ENCODE data around the gene SRGAP1.
"Not testable (repeated sequence)": the region's sequence is repeated elsewhere in the genome, so short reads cannot be mapped to it uniquely, and the experiment has no call there.

The SRGAP1 gene

DNA sequence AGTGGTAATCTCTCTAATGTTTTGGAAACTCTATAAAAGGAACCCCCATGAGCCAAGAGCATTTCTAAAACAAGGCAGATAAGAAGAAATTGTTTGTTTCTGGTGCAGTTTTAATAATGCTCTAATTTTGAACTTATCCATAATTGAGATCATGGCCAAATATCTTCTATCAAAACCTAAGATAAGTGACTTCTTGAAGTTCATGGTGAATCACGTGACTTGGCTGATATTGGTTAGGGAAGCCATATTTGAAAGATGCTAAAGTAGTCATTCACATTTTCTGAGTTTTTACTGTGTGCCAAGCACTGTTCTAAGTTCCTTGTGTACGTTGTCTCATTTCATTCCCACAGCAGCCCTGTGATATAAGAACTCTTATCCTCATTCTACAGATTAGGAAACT, 219.7 kb downstream of the SRGAP1 start:
- no peak for DNase-seq

GRCh38 chr12:64064706-64065105, 220.2 kb downstream of the SRGAP1 start:
- DNase-seq = no peak

GRCh38 chr12:64065881-64066451, 221.5 kb downstream of the SRGAP1 start:
- DNase-seq = no peak

- DNase-seq = no peak
These were observed 222.3 kb downstream of the SRGAP1 start for GRCh38 chr12:64066776-64067175.

- DNase-seq = no peak
These were observed 226.0 kb downstream of the SRGAP1 start for GRCh38 chr12:64070454-64070853.

- DNase-seq = no peak
These were observed 228.5 kb downstream of the SRGAP1 start for GRCh38 chr12:64072916-64073575.

DNA sequence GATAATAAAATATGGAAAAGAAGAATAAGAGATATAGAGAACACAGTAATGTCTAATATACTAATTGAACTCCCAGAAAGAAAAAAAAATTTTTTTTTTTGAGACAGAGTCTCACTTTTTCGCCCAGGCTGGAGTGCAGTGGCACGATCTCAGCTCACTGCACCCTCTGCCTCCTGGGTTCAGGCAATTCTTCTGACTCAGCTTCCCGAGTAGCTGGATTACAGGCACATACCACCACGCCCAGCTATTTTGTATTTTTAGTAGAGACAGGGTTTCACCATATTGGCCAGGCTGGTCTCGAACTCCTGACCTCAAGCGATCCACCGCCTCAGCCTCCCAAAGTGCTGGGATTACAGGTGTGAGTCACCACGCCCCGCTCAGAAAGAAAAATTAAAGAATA, 232.1 kb downstream of the SRGAP1 start:
- DNase-seq = not testable (repeated sequence)

DNA sequence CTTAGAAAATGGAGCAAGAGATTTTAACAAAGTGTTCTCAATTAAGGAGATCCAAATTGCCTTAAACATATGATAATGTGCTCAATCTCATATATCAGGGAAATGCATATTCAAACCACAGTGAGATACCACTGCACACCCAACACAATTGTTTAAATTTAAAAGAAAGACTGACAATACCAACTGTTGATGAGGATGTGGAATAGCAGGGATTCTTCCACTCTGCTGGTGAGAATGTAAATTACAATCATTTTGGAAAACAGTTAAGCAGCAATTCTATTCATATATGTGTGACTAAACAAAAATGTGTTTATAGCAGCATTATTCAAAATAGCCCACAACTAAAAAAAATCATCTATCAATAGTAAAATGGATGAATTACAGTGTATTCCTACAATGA, 233.4 kb downstream of the SRGAP1 start:
- no peak for DNase-seq

DNA sequence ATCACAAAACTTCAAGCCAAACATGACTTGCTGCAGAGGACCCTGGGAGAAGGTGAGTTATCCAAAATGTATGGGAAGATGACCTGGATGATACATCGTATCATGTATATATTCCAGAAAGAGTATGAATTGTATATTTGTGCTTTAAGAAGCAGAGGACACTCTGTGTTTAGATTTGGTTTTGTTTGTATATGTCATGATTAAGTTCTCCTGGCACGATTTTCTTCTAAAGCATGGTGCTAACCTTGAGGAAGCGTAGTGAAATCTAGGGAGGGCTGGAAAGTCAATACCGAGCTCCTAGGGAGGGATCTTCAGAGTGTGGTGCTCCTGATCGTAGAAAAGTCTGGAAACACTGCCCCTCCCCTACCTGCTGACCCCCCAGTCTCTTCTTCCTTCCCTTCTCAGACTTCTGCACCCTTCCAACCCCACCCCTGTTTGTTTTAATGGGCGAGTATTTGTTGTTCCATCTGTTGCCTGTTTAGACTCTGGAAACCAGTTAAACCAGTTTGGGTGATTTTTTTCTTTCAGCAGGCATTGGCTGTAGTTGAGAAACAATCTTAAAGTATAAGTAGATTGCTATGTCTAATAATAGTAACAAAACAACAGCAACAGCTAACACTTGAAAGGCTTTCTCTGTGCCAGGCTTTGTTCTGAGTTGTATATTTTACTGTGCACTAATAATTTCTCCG, 236.0 kb downstream of the SRGAP1 start:
- no peak for DNase-seq

- no peak for DNase-seq
These were observed 236.5 kb downstream of the SRGAP1 start for GRCh38 chr12:64081008-64081404.

DNA sequence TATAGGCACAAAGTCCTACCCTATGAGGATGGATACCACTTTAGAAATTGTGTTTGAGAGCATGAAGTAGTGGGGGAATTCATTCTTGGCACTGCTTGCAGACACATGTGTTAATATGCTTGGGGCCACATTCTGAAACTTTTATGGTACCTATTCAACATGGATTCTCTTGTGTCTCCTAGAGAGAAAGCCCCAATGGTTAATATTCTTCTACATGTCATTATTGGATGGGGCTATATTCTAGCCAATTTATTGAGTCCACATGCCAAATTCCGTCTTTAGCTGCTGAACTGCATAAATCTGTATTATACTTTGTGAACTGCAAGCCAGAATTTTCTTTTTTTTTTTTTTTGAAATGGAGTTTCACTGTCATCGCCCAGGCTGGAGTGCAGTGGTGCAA, 237.6 kb downstream of the SRGAP1 start:
- no peak for DNase-seq

- DNase-seq = no peak
These were observed 238.4 kb downstream of the SRGAP1 start for GRCh38 chr12:64082866-64083268.

DNA sequence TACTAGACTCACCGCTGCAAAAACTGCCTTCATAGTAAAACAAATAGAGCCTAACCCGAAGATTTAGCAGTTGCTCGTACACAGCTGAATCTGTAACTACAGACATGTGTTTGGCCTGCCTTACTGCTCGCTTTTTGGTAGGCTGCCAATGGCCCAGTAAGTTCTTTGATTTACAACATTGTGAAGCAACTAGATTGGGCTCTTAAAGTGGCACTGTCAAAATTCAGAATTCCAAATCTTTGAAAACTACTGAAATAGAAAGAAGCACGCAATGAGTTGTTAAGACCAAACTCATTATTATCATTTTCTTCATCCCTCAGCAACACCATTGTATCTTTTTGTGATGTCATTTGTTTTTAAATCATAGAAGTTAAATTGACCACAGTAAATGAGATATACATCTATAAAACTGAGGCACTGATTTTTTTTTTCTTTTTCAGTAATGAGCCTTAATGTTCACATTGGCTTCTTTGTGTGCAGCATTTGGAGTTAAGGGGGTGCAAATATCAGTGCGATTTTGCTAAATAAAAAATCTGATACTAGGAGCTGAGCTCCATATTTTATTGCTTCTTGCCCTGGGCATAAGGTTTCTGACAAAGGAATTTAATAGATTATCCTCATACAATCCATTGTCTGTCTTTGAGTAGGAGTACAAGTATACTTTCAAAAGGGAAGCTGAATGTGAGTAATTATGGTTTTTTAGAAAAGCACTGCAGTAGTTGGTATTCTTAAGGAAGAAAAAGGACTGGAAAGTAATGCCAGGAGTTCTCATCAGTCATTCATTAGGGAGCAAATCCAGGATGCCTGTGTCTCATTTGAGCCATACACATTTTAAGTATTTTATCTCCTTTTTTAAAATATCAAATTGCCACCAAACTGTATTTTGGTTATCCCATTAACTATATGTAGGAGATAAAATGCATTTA, 239.0 kb downstream of the SRGAP1 start:
- no peak for DNase-seq

DNA sequence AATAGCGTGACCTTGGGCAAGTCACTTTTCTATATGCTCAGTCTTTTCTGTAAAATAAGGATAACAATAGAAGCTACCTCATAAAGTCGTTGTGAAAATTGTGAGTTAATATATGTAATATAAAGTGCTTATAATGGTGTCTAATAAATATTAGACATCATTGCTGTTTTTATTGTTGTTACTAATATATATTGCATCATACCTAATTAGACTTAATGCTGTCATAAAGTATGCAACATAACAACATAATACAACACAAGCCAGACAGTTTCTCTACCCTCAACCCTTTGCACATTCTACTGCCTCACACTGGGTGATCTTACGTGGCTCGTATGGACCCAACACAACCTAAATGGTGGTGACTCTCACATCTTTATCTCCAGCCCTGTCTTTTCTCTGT, 240.7 kb downstream of the SRGAP1 start:
- DNase-seq = no peak

GRCh38 chr12:64085996-64086395, 241.5 kb downstream of the SRGAP1 start:
- DNase-seq = no peak

DNA sequence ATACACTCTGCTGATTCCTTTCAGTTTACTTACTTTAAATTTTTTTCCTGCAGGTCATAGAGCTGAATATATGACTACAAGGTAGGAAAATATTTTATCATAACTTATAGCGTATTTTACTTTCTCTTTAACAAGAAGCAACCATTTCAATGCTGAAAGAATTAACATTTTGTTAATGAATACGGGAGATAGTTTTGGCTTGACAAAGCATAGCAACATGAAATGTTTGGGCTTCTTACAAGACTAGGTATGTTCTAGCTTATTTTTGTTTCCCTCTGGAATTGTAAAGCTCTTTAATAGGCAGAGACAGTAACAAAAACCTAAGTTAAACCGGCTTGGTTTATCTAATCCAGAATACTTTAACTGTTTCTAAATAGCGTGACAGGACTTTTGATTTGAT, 242.4 kb downstream of the SRGAP1 start:
- DNase-seq = no peak

- DNase-seq = no peak
These were observed 243.3 kb downstream of the SRGAP1 start for GRCh38 chr12:64087761-64088160.

DNA sequence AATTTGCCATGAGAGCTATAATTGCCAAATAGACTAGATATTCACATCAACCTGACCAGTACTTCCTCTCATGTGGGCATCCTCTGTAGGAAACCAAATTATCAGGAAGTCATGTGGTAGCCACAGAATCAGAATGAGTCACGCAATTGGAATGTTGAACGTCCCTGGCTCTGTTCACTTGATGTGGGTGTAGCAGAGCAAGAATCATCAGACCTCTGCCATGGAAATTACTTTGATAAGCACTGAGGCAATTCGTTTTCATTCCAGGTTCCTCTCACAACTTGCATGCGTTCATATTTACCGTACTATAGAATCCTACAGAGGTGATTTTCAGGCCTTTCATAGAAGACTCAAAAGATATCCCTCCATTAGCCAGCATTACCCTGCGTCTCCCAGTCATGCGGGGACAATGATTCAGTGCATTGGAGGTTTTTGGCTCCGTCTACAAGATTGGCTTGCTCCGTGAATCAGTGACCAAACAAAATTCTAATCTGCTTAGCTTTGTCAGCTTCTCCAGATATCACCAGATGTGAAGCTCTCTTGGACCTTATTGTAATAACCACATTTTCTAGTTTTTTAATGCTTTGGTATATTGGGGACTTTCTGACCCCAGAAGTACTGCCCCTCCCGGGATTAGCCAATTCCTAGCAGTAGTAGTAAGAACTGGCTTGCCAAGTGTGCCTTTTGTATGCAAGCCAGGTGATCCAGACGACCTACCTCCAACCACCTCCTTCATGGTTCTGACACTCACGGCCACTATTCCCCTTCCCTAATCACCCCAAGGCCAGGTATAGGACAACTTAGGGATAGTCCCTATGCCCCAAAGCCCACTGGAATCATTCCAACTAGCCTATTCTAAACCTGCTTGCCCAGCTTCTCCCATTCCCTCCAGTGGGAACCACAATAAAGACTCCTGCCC, 244.2 kb downstream of the SRGAP1 start:
- no peak for DNase-seq

DNA sequence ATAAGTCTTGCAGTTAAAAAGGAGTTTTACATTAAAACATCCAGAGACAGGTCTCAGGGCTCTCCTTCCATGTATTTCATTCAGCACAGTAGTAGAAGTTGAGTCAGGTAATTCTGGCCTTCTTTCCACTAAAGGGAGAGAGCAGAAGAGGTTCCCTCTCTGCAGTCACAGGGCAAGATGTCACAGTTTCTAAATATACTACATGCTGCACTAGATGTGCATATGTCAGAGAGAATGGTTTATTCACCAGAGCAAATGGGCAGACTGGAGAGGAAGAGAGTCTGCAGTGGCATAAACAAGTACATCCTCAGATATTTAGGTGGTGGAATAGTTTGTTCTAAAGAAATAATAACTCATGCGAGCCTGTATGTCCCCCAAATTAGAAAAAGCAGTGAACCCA, 245.5 kb downstream of the SRGAP1 start:
- DNase-seq = no peak

GRCh38 chr12:64091186-64091585, 246.7 kb downstream of the SRGAP1 start:
- no peak for DNase-seq

DNA sequence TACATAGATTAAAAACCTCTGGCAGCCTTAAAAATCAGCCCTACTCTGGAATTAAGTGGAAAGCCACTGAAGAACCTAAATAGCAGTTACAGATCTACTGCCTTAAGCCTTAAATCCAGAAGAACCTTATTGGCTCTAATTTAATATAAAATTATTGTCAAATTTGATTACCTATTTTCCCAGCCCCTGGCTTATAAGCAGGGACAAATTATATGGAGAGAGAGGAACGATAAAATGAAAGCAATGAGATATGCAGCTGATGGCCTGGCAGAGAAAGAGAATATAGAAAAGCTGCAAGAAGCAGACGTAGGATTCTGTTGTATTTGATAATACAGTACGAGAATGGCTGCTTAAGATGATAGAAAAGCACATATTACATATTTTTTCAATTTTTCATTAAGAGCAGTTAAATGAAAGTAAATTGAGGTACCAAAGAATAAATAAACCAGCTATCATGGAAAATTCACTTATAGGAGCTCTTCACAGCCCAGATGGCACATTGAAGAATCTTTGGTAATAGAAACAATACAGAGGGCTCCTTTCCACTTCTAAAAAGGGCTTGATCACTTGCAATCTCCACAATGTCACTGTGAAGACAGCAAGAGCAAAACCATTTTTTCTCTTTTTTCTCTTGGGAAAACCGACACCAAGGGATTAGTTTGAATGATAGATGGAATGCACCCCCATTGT, 248.2 kb downstream of the SRGAP1 start:
- no peak for DNase-seq

GRCh38 chr12:64093689-64094088, 249.2 kb downstream of the SRGAP1 start:
- DNase-seq = no peak
